Endodermal cell (in vitro differentiated cells): ENCODE measurements around the gene PLPP4. TPM values are rescaled to one million over a fixed set of nuclear protein-coding genes. Genes with fewer than 3 reads are reported as not detected.

Experiments
- DNase-seq: peaks from one replicate; pipeline ENCODE4 v3.0.0-alpha.2; 2017
- H3K27ac ChIP-seq: 2 replicates; pipeline ENCODE4 v1.5.1; 2013; ENCODE audit warnings: mild to moderate bottlenecking, low read depth, low read length, moderate library complexity
- H3K27me3 ChIP-seq: 2 replicates; pipeline ENCODE4 v1.6.1; 2013; ENCODE audit warnings: mild to moderate bottlenecking, low read length, moderate library complexity; ENCODE audit not compliant: insufficient read depth, control insufficient read depth, poor library complexity, severe bottlenecking
- H3K36me3 ChIP-seq: 2 replicates; pipeline ENCODE4 v1.7.0; 2013; ENCODE audit warnings: mild to moderate bottlenecking, low read length, moderate library complexity; ENCODE audit not compliant: control insufficient read depth, insufficient read depth
- H3K4me1 ChIP-seq: one replicate; pipeline ENCODE4 v1.7.0; 2013; ENCODE audit warnings: low read length; ENCODE audit not compliant: control insufficient read depth, insufficient read depth
- H3K4me3 ChIP-seq: 2 replicates; pipeline ENCODE4 v1.5.1; 2013; ENCODE audit warnings: mild to moderate bottlenecking, low read length, moderate library complexity
- H3K9ac ChIP-seq: 2 replicates; pipeline ENCODE4 v1.6.1; 2013; ENCODE audit warnings: mild to moderate bottlenecking, low read length, moderate library complexity; ENCODE audit not compliant: poor library complexity, severe bottlenecking; ENCODE audit errors: extremely low read depth
- H3K9me3 ChIP-seq: 2 replicates; pipeline ENCODE4 v1.6.1; 2013; ENCODE audit warnings: mild to moderate bottlenecking, low read length, moderate library complexity; ENCODE audit not compliant: control insufficient read depth
- H3K27ac Mint-ChIP-seq: 2 replicates; pipeline ENCODE4 v1.8.0; 2020; ENCODE audit warnings: mixed read lengths
- H3K27me3 Mint-ChIP-seq: 2 replicates; pipeline ENCODE4 v1.8.0; 2021; ENCODE audit warnings: mild to moderate bottlenecking, mixed read lengths; ENCODE audit not compliant: insufficient read depth
- H3K36me3 Mint-ChIP-seq: 2 replicates; pipeline ENCODE4 v1.8.0; 2020; ENCODE audit warnings: low read depth, mixed read lengths
- H3K4me1 Mint-ChIP-seq: 2 replicates; pipeline ENCODE4 v1.8.0; 2020; ENCODE audit warnings: mixed read lengths
- H3K4me3 Mint-ChIP-seq: 2 replicates; pipeline ENCODE4 v1.8.0; 2020; ENCODE audit warnings: mild to moderate bottlenecking, moderate library complexity, mixed read lengths
- H3K9me3 Mint-ChIP-seq: 2 replicates; pipeline ENCODE4 v1.8.0; 2020; ENCODE audit warnings: mild to moderate bottlenecking, mixed read lengths
- CTCF ChIP-seq: fragments of 200-600 bp; sonication (generic); conservative IDR thresholded peaks from 2 replicates; pipeline ENCODE4 v1.5.0; 2021; ENCODE audit warnings: antibody characterized with exemption, mild to moderate bottlenecking
- WGBS, 2 experiments: methylation state at CpG; one replicate each; pipeline versions ENCODE4 v1.1.5 to v1.1.7; 2013; ENCODE audit warnings: missing lambda C conversion rate in 2 of 2, mixed read lengths in 1 of 2; ENCODE audit not compliant: insufficient coverage in 1 of 2, insufficient read length in 1 of 2; 5-methylcytosine and 5-hydroxymethylcytosine counted together
- total RNA-seq, 2 donors: library from RNA; stranded (reverse); fragmentation: NEBNext Ultra II Directional in 1 of 2; extraction: Animal tissue kit (Norgen Biotek cat#: 25700) in 1 of 2; gene quantifications; 2 replicates in 1 of 2; 3 replicates in 1 of 2; pipeline ENCODE4 v1.2.1, GENCODE V29; 2021

Gene PLPP4
- total RNA-seq, 2 donors from 2014 or later, result 8.7 to 14.4 TPM

GRCh38 chr10:120555436-120555835 lies 98.4 kb downstream of the PLPP4 start:
- H3K27ac Mint-ChIP-seq, result no peak overlapping the region
- H3K4me1 Mint-ChIP-seq, result peaks cover 23% of the 10 kb centered on the region
- no peak for DNase-seq
- no peaks in the 10 kb centered on the region for H3K27me3 Mint-ChIP-seq
- H3K9ac ChIP-seq, result no peak overlapping the region
- 68 to 72% methylated on average over 2 to 4 of the region's 4 CpGs for WGBS, 2 experiments
- no peak overlapping the region for H3K27ac ChIP-seq
- H3K4me3 ChIP-seq, result no peak overlapping the region
- H3K4me3 Mint-ChIP-seq, result no peak overlapping the region
- H3K9me3 ChIP-seq, result peaks cover 17% of the 10 kb centered on the region
- H3K36me3 ChIP-seq, result no peaks in the 10 kb centered on the region
- no peaks in the 10 kb centered on the region for H3K27me3 ChIP-seq
- H3K4me1 ChIP-seq, result peaks cover 6% of the 10 kb centered on the region
- peaks cover 23% of the 10 kb centered on the region for H3K9me3 Mint-ChIP-seq
- peaks cover 20% of the 10 kb centered on the region for H3K36me3 Mint-ChIP-seq
- no peak for TF ChIP-seq CTCF

DNA sequence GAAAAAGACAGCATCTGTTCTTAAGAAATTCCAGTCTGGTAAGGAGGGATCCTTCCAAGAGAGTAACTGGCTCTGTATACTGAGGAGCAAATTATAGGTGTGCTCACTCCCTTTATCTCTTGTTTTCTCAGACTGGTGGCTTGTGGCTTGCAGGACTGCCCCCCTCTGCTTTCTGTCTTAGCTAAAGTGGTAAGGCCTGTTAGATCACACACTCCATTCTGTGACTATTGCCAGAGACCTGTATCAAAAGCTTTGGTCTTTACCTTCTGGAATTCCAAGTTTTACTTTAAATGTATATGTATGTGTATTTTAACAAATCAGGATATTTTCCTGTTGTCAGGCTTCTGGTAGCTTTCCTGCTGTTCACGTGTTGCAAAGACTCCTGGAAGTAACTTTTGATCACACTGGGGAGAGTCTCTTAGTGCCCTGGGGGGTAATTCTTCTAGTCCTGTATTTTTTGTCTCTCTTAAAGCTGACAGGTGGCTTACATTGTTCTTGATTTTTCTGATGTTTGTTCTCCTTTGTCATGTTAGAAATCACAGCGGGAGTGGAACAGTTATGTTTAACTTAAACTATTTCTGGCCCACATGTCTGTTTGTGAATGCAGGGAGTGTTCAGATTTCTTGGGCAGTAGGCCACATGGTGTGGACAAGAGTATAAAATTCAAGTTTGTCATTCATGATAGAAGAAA lies 99.0 kb downstream of the PLPP4 start:
- Histone ChIP-seq H3K36me3 (no peaks in the 10 kb centered on the region), H3K4me3 (no peak overlapping the region), H3K9ac (no peak overlapping the region), H3K9me3 (peaks cover 17% of the 10 kb centered on the region), H3K27ac (no peak overlapping the region), H3K4me1 (peaks cover 6% of the 10 kb centered on the region), H3K27me3 (no peaks in the 10 kb centered on the region)
- Mint-ChIP-seq H3K4me1 (peaks cover 23% of the 10 kb centered on the region), H3K4me3 (no peak overlapping the region), H3K27me3 (no peaks in the 10 kb centered on the region), H3K36me3 (peaks cover 20% of the 10 kb centered on the region), H3K27ac (peak overlapping the region; percentile 44), H3K9me3 (peaks cover 23% of the 10 kb centered on the region)
- WGBS, 2 experiments, result 28% methylated on average over 2 of the region's 2 CpGs; no CpG with 5 or more reads in 1 of the 2 experiments
- DNase-seq, result no peak
- no peak for TF ChIP-seq CTCF

- no peak overlapping the region for H3K27ac ChIP-seq
- H3K27ac Mint-ChIP-seq, result no peak overlapping the region
- no peak for TF ChIP-seq CTCF
Observed at GRCh38 chr10:120557311-120557710, 100.3 kb downstream of the PLPP4 start.

More at GRCh38 chr10:120557311-120557710, 100.3 kb downstream of the PLPP4 start:
- no peak for DNase-seq
- H3K4me3 Mint-ChIP-seq, result no peak overlapping the region
- Histone ChIP-seq H3K27me3 (no peaks in the 10 kb centered on the region), H3K9me3 (peaks cover 17% of the 10 kb centered on the region), H3K36me3 (no peaks in the 10 kb centered on the region), H3K9ac (no peak overlapping the region), H3K4me3 (no peak overlapping the region), H3K4me1 (peaks cover 6% of the 10 kb centered on the region)
- 85 to 92% methylated on average over 2 to 4 of the region's 4 CpGs for WGBS, 2 experiments
- H3K4me1 Mint-ChIP-seq, result peaks cover 23% of the 10 kb centered on the region
- H3K27me3 Mint-ChIP-seq, result no peaks in the 10 kb centered on the region
- peaks cover 23% of the 10 kb centered on the region for H3K9me3 Mint-ChIP-seq
- H3K36me3 Mint-ChIP-seq, result peaks cover 20% of the 10 kb centered on the region
